Measurements from ENCODE around the gene CNTFR.

Gene CNTFR

DNA sequence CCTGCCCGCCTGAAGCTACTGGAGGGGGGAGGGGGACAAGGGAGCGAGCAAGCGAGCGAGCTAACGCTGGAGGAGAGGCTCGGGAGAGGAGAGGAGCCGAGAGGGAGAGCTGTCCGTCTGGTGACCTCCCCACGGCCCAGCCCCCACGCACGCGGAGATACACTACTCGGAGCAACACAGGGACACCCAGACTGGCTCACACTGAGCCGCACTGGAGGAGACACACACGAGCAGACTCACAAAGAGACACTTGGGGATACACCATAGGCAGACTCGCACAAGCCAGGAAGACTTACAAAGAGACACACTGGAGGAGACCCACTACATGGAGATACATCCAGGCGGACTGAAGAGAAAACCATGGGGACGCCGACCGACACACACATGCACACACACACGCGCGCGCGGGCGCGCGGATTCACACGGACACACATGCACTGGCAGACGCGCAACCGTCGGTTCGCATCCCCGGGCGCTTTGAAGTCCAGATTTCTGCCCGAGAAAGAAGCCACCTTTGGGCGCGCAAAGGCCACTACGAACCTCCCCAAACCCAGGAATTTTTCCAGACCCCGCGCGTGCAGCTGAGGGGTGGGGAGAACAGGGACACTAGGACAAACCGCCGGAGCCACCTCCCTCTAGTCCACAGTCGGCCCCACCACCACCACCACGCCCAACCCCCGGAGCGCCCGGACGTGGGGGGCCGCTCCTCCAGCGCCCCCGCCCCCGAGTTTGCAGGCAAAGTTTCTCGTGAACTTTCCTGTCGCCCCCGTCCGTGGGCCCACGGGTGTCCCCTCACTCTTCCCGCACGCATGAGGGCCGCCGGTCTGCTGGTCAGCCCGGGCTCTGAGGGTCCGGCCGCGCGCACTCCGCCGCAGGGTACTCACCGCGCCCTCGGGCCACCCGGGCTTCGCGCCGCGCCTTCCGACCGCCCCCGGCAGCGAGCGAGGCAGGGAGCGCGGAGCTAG lies 571 bp downstream of the CNTFR start:
- no peak for DNase-seq

DNA sequence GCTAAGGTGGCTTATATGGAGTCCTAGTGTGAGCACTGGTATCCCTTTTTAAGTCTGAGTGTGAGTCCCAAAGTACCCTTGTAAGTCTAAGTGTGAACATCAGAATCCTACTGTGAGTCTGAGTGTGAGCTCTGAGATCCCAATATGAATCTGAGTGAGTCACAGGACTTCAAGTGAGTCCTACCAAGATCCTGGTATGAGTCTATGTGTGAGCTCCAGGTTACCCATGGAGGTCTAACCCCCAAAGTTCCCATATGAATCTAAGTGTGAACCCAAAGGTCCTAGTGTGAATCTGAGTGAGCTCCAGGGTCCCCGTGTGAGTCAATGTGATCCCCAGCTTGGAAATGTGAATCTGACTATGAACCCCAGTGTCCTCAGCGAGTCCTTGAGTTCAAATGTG lies 2.3 kb downstream of the CNTFR start:
- no peak for DNase-seq

DNA sequence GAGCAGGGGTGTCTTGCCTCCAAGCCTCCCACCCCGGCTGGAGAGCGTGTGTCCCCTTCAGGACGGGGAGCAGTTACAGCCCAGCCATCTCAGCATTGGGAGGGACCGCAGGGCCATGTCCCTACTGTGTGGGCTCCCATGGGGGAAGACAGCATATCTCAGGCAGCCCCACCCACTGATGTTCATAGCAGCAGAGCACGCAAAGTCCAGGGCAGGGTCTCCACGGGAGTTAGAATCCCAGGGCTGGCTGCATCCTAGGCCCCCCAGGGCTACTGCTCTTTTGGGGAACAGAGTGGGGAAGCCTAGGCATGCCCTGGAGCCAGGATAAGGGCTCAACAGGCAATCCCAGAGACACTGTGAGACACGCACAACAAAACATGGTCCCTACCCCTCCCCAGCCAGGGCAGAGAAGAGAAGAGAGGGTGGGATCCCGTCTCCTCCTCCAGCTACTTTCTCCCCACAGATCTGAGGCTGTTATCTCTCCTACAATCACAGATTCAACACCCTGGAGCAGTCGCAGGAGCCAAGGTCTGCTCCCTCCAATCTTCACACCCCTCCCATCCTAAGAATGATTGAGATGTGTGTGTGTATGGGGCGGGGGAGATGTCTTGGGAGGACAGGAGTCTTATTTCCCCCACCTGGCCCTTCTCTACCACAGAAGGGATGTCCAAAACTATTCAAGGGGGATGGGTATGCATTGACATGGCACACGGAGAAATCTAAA lies 3.4 kb downstream of the CNTFR start:
- DNase-seq = no peak

DNA sequence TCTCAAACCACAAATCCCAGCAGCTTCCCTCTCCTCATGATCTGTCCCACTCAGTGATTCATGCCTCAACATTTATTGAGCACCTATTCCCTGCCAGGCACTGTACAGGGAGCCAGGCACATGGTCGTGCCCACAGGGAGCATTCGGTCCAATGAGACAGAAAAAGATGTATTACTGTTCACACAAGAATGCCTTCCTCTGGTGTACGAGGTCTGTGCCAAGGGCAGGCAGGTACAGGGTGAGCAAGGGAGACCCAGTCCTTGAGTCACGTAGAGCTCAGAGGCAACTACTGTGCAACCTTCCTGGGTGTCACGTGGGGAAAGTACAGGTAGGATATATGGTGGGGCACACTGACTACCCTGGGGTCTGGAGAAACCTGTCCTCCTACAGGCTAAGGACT lies 4.6 kb downstream of the CNTFR start:
- DNase-seq = no peak

DNA sequence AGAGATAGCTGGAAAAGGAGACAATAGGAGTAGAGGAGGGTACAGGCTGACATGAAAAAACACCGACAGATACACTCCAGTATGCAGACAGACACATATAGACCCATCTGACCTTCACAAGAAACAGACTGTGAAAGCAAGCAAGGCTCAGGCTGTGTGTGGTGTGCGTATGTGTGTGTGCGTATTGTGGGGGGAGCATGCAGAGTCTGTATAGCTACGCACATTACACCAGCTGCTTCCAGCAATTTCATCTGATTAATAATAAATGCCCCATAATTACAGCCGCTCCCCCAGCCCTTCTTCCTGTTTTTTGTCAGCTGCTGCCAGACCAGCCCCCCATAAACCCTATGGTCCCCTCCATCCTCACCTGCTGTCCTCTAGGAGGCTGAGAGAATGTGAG lies 6.7 kb downstream of the CNTFR start:
- DNase-seq = no peak

DNA sequence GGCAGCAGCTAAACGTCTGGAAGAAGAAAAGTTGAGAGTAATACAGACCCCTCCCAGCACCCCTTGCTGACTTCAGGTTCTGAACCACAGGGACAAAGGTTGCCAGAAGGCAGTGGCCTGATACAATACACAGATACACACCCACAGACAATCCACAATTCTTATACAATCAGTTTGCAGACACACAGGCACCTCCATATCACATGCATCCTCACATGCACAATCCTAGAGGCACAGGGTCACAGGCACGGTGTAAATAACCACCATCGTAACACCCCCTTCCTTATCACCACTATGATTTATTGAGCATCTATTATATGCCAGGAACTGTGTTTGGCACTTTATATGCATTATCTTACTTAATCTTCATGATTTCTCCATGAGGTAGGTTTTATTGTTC lies 8.2 kb downstream of the CNTFR start:
- no peak for DNase-seq

DNA sequence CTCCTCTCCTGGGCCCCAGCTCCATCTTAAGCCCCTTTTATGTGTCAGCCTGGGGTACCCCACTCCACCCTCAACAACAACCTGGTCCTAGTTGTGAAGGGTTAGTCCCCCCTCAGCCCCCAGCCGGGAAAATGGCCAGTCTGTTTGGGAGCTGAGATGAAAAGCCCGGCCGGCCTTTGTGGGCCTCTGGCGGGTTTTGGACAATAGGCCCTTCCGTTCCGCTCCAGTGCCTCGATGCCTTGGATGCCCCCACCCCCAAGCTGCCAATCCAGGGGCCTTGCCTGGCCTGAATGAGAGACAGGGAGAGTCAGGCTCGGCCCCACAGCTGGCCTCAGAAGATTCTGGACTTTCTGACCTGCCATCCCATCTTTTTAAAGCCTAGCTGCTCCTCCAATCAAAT lies 9.2 kb downstream of the CNTFR start:
- DNase-seq = no peak

DNA sequence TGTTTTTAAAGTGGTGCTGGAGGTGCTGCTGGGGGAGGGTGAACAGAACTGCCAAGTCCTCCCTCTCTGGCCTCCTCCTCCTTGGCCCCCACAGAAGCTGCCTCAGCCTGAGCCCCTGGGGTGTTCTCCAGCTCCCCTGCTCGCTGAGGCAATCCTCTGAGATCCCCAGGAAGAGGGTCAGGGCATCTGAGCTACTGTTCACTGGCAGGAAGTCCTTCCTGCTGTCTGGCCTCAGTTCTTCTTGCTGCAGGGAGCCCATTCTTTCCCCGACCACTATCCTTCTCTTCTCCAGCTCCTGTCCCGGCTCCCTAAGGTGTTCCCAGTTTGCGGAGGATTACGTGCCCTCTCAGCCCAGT lies 9.7 kb downstream of the CNTFR start:
- no peak for DNase-seq

DNA sequence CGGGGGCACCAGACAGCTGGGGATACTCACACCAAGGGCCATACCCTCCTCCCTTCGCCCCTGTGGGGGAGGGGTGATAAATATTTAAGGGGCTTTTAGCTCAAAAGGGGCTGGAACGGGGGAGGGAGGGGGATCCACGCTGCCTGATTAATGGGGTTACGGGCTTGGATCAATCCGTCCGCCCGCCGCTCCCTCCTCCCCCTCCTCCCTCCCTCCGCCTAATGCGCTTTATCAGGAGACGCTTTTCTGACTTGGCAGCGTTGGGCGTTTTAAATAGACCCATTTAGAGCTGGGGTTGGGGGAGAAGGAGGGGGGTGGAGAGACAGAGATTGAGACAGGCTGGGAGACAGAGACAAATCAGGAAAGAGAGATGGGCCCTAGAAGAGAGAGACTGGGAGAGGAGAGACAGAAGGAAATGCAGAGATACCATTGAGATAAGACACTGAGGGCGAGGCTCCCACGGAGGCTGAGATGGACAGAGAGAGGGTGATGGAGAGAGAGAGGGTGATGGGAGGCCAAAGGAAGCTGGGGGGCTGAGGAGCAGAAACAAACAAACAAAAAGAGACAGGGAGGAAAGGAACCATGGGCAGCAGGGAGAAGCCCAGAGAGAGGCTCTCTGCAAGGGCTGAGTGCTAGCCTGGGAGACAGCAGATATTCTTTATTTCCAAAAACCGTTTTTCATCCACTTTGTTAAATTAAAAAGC lies 10.3 kb downstream of the CNTFR start:
- DNase-seq = no peak

DNA sequence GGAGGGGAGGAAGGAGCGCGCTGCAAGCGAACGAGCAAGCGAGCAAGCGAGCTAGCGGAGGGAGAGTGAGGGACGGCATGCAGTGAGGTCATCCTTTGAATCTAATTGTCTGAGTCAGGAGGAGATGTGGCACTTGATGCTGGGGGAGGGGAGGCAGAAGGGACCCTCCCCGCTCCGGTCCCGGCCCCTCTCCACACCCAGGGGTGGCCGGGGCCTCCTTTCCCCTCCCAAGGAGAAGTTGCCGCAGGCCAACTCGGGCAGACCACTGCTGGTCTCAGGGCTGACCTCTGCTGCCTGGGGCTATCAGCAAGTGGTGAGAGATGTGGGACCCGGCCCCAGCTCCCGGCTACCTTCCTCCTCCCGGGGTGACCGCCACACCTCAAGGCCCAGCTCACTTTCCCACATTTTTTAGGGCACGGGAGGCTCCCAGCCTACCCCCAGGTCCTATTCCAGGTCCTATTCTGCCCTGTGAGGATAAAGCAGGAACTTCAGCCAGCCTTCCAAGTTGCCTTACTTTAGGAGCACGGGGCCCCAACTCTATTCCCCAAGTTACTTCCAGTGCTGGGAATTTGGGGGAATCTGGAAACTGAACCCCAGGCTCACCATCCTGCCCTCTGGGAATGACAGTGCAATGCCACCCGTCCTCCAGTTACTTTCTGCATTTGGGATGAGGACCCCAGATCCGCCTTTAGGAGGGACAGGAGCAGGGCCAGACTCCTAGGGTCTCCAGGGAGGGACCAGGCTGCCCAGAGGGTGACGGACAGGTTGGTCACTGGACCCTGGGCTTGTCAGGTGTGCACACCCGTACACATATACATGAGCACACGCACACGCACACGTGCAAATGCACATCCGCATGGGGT lies 11.1 kb downstream of the CNTFR start:
- no peak for DNase-seq

DNA sequence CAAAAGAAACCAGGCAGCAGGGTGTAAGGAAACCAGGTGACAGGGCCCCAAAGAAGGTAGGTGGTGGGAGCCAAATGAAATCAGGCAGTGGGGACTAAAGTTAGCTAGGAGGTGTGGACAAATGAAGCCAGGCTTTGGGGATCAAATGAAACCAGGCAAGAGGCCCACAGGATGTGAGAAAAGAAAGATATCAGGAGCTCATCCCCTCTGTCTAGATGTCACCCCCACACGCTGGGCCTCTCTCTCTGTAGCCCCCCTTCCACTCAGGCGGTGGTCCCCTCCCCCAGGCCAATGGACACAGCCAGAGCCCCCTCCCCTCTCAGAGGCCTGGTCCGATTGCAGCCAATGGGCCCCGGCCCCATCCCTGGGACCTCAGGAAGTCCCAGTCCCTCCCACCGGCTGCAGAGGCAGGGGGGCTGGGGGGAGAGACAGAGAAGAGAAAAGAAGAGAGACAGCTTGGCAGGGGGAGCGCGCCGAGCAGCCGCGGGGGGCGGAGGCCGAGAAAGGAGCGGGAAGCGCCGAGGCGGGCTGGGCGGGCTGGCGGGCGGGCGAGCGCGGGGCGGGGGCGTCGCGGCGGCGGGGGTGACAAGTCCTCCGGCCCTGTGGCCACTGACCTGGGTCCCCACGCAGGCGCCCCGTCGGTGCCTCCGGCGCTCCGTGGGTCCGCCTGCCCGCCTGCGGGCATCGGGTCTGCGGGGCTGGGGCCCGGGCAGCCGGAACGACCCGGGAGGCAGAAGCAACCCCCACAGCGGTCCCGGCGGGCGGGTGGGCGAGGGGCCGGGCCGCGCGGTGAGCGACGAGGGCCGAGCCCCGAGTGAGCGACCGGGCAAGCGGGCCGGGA lies 11.9 kb downstream of the CNTFR start:
- no peak for DNase-seq

DNA sequence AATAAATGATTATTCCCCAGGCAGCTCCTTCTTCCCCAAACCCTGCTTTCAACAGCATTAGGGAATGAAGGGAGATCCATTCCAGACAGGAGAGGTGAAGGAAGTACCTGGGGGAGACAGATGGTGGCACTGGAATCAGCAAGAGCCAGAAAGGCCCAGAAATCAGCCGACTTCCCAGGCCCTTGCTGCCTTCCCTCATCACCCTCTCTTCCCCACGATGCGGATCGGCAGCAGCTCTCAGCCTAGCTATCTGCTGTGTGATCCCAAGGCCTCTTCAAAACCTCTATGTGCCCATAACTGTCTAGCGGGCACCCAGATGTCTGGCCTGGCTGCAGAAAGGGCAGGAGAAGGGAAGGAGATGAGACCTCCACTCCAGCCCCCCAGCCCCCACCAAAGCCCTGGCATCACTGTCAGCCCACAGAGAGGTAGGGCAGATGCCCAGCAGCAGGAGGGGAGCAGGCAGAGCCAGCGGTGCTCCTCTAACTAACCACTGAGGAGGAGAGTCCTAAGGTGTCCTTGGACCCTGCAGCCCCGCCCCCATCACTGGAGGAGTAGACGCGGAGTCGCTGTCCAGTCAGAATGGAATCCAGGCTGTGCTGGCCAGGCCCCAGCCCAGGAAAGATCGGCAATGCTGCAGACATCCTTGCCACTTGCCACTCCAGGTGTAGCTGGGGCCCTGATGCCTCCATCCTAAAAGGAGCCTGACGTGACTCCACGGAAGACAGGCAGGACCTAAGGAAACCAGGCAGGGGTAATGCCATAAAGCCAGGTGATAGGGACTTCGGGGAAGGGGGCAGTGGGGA lies 12.7 kb downstream of the CNTFR start:
- DNase-seq = no peak

DNA sequence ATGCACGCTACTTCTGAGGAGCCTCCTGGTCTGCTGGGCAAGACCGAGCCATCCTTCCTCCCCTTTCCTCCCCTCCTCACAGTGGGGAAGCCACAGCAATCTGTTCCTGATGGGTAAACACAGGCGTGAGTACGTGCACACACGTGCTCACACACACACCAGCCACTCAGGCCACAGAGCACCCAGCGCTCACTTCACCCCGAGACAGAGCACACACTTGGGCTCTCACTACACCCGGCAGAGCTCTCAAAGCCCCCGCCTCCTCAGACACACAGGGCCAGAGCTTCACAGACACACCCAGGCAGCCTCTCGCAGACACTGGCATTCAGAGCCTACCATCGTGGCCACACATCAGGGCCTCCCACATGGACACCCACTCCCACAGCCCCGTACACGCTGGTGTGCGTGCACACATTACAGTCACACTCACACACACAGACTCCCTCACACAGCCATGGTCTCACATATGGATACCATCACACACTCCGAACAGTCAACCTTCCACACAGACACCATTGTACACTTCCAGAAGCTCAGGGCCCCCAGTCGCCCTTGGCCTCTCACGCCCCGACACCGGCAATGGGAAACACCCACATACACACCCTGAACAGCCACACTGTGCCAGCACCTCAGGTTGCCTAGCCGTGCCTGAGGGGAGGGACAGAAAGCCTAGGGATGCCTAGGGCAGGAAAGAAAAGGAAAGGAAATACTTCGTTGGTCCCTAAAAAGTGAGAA lies 13.5 kb downstream of the CNTFR start:
- no peak for DNase-seq

DNA sequence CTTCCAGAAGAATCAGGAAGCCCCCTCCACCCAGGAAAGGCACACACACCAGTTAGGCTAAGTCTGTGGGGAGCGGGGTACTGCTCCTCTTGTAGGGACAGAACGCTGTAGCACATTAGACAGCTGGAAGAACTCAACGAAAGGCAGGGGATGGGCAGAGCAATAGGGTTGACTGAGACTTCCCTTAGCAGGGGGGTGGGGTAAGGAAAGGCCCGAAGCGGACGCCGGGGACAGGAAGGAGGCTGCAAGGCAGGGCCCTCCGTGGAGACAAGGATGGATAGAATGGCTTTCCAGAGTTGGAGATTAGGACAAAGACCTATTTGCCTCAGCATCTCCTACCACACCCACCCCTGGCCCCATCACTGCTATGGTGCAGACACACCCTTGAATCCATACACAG lies 14.3 kb downstream of the CNTFR start:
- DNase-seq = no peak

DNA sequence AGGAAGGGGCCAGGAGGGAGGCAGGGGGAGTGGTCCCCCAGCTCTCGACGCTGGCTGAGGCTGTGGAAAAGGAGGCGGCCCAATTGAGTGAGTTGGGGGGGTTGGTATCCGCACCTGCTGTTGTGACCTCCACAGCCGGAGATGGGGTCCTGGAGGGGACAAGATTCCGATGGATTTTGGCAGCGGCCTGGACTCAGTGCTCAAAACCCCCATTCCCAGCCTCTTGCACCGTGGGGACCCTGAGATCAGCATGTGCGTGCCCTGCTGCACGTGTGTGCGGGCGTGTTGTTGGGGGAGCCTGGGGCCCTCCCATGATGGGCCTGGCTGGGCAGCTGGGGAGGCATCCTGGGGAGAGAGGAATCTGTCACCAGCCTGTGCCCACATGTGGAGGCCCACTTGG lies 15.0 kb downstream of the CNTFR start:
- DNase-seq = no peak

DNA sequence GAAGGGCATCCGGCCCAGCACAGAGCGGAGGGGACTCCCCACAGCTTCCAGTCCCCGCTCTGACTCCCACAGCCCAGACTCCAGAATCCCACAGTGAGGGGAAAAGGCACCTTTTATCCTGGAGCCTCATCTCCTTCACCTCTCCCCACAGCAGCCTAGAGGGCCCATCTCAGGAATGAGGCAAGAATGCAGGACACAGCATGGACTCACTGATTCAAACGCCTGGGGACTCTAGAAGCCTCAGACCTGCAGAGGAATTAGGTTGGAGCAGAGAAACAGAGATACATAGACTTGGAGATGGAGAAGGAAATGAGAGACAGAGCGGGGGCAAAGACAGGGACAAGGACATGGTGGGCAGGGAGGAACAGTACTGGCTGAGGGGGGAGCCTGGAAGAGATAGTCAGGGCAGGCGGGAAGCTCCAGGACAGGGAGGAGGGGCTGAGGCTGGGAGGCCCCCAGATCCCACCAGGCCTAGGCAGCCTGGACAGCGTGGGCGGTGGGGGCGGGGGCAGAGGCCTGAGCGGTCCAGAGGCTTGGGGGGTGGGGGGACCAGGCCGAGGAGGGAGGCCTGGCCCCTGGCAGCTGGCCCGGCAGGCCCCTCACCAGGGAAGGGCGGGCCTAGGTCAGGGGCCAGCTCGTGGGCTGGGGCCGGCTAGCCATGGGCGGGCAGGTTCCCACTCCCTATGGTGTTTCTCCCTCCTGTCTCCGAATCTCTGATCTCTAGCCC lies 15.8 kb downstream of the CNTFR start:
- no peak for DNase-seq

DNA sequence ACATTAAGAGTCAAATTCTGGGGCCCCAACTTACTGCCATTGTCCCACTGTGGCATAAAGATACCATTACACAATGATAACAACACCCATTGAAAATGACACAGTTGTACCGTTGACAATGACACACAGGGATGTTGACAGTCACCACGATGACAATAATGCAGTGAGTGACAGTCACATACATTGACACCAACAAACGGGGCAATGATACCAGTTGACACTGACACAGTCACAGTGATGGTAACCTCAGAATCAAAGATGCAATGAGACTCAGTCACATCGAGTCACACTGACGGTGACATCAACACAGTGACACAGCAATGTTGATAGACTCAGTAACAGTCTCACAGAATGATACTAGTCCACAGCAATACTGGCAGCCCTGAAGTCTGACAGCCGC lies 16.9 kb downstream of the CNTFR start:
- DNase-seq = no peak

DNA sequence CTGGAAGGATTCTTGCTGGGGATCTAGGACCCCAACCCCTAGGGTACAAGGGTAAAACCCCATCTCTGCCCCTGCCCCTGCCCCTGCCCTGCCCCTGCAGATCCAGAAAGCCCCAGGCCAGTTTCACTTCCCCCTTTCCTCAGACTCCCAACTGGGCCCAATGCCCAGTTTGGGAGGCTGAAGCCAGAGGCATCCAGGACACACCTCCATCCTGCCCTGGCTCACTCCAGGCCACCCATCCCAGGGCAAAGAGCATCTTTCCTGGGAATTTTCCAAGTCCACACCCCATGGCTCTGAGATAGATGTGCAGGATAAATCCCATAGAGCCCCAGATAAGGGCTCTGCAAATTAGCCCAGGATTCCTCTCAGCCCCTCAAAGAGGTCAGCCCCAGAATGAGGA lies 17.4 kb downstream of the CNTFR start:
- DNase-seq = no peak

DNA sequence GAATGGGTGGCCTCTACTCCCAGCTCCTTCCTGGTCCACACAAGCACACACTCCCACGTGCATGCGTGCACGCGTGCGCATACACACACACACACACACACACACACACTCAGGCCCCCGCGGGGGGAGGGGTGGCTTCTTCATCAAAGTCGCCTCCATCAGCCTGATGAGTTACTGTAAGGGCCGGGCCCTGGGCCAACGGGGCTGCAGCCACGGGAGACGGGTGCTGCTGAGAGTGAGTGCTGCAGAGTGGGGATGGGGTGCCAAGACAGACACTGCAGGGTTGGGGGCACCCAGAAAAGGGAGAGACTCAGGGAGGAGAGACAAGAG lies 18.1 kb downstream of the CNTFR start:
- DNase-seq = no peak
